Adrenal gland (tissue), 5 donors: ENCODE results near the gene CYP26C1.

Source experiments
- POLR2A ChIP-seq, 2 donors: fragments of 450-650 bp; IDR thresholded peaks; one replicate each; pipeline ENCODE4 v1.6.1; 2017; ENCODE audit warnings: antibody characterized with exemption in 2 of 2, mild to moderate bottlenecking in 2 of 2, moderate library complexity in 1 of 2
- TF ChIP-seq, protein P1 (sequence below), 6 experiments: fragments of 450-650 bp in 4 of 6; fragments of 200-600 bp in 2 of 6; sonication (generic) in 1 of 6; IDR thresholded peaks; 1 replicate in 5 of 6; 2 replicates in 1 of 6; pipeline versions ENCODE4 v1.5.1 to v1.8.0; 2016 to 2021; ENCODE audit warnings: antibody characterized with exemption in 6 of 6, mild to moderate bottlenecking in 2 of 6, moderate library complexity in 1 of 6
- donor health status: DM: no; HTN: no; CAD: no.

DNA sequence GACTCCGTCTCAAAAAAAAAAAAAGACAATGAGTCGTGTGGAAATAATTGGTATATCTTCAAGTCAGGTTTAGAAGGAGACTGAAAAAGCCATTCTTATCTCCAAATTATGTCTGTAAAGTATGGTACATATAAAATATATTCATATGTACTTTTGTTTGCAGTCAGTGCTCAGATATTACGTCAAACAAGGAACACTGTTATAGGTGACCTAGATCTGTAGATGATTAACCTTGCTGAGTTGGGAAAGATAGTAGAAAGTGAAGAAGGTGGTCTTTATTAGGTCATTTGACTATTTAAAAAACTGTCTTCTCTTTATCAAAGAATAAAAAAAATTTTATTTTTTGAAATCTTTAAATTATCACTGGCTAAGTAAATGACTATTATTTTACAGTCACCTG is 44.9 kb upstream of the CYP26C1 start:
- TF ChIP-seq, protein P1, sequence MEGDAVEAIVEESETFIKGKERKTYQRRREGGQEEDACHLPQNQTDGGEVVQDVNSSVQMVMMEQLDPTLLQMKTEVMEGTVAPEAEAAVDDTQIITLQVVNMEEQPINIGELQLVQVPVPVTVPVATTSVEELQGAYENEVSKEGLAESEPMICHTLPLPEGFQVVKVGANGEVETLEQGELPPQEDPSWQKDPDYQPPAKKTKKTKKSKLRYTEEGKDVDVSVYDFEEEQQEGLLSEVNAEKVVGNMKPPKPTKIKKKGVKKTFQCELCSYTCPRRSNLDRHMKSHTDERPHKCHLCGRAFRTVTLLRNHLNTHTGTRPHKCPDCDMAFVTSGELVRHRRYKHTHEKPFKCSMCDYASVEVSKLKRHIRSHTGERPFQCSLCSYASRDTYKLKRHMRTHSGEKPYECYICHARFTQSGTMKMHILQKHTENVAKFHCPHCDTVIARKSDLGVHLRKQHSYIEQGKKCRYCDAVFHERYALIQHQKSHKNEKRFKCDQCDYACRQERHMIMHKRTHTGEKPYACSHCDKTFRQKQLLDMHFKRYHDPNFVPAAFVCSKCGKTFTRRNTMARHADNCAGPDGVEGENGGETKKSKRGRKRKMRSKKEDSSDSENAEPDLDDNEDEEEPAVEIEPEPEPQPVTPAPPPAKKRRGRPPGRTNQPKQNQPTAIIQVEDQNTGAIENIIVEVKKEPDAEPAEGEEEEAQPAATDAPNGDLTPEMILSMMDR (IDR thresholded peaks at IDR 0.05) = no peak
- TF ChIP-seq POLR2A (IDR thresholded peaks at IDR 0.05) = no peak
